HG03039 (cell line): Measurements from ENCODE around the gene ZNF182.
"Not testable (repeated sequence)": the region's sequence is repeated elsewhere in the genome, so short reads cannot be mapped to it uniquely, and the experiment has no call there.

Experiments used
- ATAC-seq: cut with Tn5 transposase; IDR thresholded peaks from one replicate; pipeline ENCODE4 v1.9.1; 2021; ENCODE audit warnings: mild to moderate bottlenecking, moderate library complexity; ENCODE audit not compliant: unreplicated experiment

ZNF182 gene

GRCh38 chrX:48003758-48004457 is at the start of gene ZNF182:
Gene ZNF182 (minus strand): TSS chrX:48003989. CDS start chrX:48002609, 1,380 bp downstream.
- peak; percentile 88 for ATAC-seq

- no peak for ATAC-seq
These were observed 43.1 kb upstream of the ZNF182 start for GRCh38 chrX:48046846-48047245.

GRCh38 chrX:48045410-48046311 is 41.9 kb upstream of the ZNF182 start:
- ATAC-seq: no peak

GRCh38 chrX:48043056-48043455 is 39.3 kb upstream of the ZNF182 start:
- no peak for ATAC-seq

- ATAC-seq: no peak
These were observed 32.1 kb upstream of the ZNF182 start for GRCh38 chrX:48035891-48036290.

- ATAC-seq: not testable (repeated sequence)
These were observed 26.9 kb upstream of the ZNF182 start for GRCh38 chrX:48030641-48031173.

GRCh38 chrX:48030237-48030636 is 26.4 kb upstream of the ZNF182 start:
- no peak for ATAC-seq

GRCh38 chrX:48028091-48028490 is 24.3 kb upstream of the ZNF182 start:
- no peak for ATAC-seq

- ATAC-seq: not testable (repeated sequence)
These were observed 23.8 kb upstream of the ZNF182 start for GRCh38 chrX:48027545-48027944.

- no peak for ATAC-seq
These were observed 21.8 kb upstream of the ZNF182 start for GRCh38 chrX:48025561-48025960.

- no peak for ATAC-seq
These were observed 18.9 kb upstream of the ZNF182 start for GRCh38 chrX:48022738-48023137.

GRCh38 chrX:48022100-48022499 is 18.3 kb upstream of the ZNF182 start:
- ATAC-seq: no peak

- no peak for ATAC-seq
These were observed 17.5 kb upstream of the ZNF182 start for GRCh38 chrX:48021026-48021900.

GRCh38 chrX:48020472-48020871 is 16.7 kb upstream of the ZNF182 start:
- ATAC-seq: not testable (repeated sequence)

GRCh38 chrX:48019892-48020291 is 16.1 kb upstream of the ZNF182 start:
- ATAC-seq: not testable (repeated sequence)

- not testable (repeated sequence) for ATAC-seq
These were observed 13.0 kb upstream of the ZNF182 start for GRCh38 chrX:48016583-48017310.

GRCh38 chrX:48009445-48009960 is 5.7 kb upstream of the ZNF182 start:
- not testable (repeated sequence) for ATAC-seq

GRCh38 chrX:48006688-48007087 is 2.9 kb upstream of the ZNF182 start, which contains the start of gene SPACA5:
Gene SPACA5 (plus strand): TSS chrX:48006988. CDS start chrX:48007803, 815 bp downstream.
- not testable (repeated sequence) for ATAC-seq

- no peak for ATAC-seq
These were observed 427 bp downstream of the ZNF182 start for GRCh38 chrX:48003367-48003757.

GRCh38 chrX:48002929-48003328 is 860 bp downstream of the ZNF182 start:
- ATAC-seq: no peak
